ENCODE data around the gene KSR1. TPM values are rescaled to one million over a fixed set of nuclear protein-coding genes. Genes with fewer than 3 reads are reported as not detected.

KSR1 gene
- total and polyA plus RNA-seq, 10 of the 15 experiments (the other 5 are each of a cell fraction or from before 2014, with no cell fraction given), result 0.97 to 66.6 (median 22.9) TPM

DNA sequence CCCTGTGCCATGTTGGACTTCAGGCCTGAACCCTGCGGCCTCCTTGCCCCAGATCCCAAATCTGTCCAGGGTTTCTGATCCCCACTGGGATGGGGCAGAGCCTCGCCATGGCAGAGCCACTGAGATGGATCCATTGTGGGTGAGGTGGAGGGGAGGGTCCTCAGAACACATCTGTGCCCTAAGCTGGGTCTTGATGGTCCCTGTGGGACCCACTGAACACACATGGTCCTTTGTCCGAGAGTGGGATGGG lies 38.0 kb upstream of the KSR1 start:
- Histone ChIP-seq H4K20me1 (ENCODE audit: control insufficient read depth, insufficient read depth) (no peaks in the 10 kb centered on the region), H3K9ac (ENCODE audit: control insufficient read depth, insufficient read depth, low read length) (no peak overlapping the region), H3K27me3 (replicated peaks in 1 of 2; ENCODE audit: control insufficient read depth in 2 of 2, insufficient read depth in 2 of 2, low read length in 1 of 2) (no peaks in the 10 kb centered on the region; a peak in 1 of 4 replicates), H3K4me2 (ENCODE audit: control insufficient read depth, insufficient read depth) (no peak overlapping the region), H3K4me3 (no peak overlapping the region), H3K27ac (ENCODE audit: control insufficient read depth, insufficient read depth) (no peak overlapping the region), H3K36me3 (ENCODE audit: control insufficient read depth in 2 of 2, insufficient read depth in 2 of 2, low read length in 1 of 2) (no peaks in the 10 kb centered on the region), H3K4me1 (ENCODE audit: control insufficient read depth, insufficient read depth, low read length) (peaks cover 11% of the 10 kb centered on the region), H3K9me3 (replicated peaks; ENCODE audit: control insufficient read depth, insufficient read depth, low read length) (no peaks in the 10 kb centered on the region; the same call in 2 of the 3 replicates), H2AFZ (ENCODE audit: control insufficient read depth, low read depth, low read length) (no peak overlapping the region), H3K79me2 (ENCODE audit: control insufficient read depth, insufficient read depth, low read length) (no peaks in the 10 kb centered on the region)
- WGBS (ENCODE audit: insufficient coverage, insufficient replicate concordance, low lambda C conversion rate, missing lambda C conversion rate), result 11% methylated on average over 3 of the region's 3 CpGs
- POLR2A ChIA-PET, result no interaction called here
- BruUV-seq (replicated peaks), result no TSS peak
- intact Hi-C loops (cut with micrococcal nuclease; ENCODE audit: unreplicated experiment), result no loop called here
- RAD21 ChIA-PET (ENCODE audit: unreplicated experiment), result no interaction called here
- DNase-seq (ENCODE audit: low read depth, low spot score) (no peak), FAIRE-seq (no peak), ATAC-seq (no peak)
- SMC1A ChIA-PET (ENCODE audit: uncharacterized antibody, unreplicated experiment), result no interaction called here
- TF ChIP-seq, protein P1, sequence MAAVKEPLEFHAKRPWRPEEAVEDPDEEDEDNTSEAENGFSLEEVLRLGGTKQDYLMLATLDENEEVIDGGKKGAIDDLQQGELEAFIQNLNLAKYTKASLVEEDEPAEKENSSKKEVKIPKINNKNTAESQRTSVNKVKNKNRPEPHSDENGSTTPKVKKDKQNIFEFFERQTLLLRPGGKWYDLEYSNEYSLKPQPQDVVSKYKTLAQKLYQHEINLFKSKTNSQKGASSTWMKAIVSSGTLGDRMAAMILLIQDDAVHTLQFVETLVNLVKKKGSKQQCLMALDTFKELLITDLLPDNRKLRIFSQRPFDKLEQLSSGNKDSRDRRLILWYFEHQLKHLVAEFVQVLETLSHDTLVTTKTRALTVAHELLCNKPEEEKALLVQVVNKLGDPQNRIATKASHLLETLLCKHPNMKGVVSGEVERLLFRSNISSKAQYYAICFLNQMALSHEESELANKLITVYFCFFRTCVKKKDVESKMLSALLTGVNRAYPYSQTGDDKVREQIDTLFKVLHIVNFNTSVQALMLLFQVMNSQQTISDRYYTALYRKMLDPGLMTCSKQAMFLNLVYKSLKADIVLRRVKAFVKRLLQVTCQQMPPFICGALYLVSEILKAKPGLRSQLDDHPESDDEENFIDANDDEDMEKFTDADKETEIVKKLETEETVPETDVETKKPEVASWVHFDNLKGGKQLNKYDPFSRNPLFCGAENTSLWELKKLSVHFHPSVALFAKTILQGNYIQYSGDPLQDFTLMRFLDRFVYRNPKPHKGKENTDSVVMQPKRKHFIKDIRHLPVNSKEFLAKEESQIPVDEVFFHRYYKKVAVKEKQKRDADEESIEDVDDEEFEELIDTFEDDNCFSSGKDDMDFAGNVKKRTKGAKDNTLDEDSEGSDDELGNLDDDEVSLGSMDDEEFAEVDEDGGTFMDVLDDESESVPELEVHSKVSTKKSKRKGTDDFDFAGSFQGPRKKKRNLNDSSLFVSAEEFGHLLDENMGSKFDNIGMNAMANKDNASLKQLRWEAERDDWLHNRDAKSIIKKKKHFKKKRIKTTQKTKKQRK (IDR thresholded peaks at IDR 0.05; ENCODE audit: low read depth, low read length), result no peak
- TF ChIP-seq TCF12 (IDR thresholded peaks at IDR 0.05; ENCODE audit: low read depth, low read length) (no peak), HCFC1 (IDR thresholded peaks at IDR 0.05; ENCODE audit: low read length) (no peak), ZNF274 (IDR thresholded peaks at IDR 0.05; ENCODE audit: insufficient read depth, insufficient read length) (no peak), CHD2 (IDR thresholded peaks at IDR 0.05; ENCODE audit: borderline replicate concordance, low read depth, low read length) (no peak), RAD51 (IDR thresholded peaks at IDR 0.05) (no peak), ETV6 (conservative IDR thresholded peaks at IDR 0.05 in 1 of 2, IDR thresholded peaks at IDR 0.05 in 1 of 2; ENCODE audit: borderline replicate concordance in 1 of 2, low read depth in 1 of 2) (no peak), MXI1 (IDR thresholded peaks at IDR 0.05; ENCODE audit: low read depth, low read length) (no peak), POLR2AphosphoS5 (IDR thresholded peaks at IDR 0.05; ENCODE audit: low read length) (no peak), FOS (IDR thresholded peaks at IDR 0.05; ENCODE audit: borderline replicate concordance, extremely low read depth, insufficient read length) (no peak)
- TF ChIP-seq, protein P2, sequence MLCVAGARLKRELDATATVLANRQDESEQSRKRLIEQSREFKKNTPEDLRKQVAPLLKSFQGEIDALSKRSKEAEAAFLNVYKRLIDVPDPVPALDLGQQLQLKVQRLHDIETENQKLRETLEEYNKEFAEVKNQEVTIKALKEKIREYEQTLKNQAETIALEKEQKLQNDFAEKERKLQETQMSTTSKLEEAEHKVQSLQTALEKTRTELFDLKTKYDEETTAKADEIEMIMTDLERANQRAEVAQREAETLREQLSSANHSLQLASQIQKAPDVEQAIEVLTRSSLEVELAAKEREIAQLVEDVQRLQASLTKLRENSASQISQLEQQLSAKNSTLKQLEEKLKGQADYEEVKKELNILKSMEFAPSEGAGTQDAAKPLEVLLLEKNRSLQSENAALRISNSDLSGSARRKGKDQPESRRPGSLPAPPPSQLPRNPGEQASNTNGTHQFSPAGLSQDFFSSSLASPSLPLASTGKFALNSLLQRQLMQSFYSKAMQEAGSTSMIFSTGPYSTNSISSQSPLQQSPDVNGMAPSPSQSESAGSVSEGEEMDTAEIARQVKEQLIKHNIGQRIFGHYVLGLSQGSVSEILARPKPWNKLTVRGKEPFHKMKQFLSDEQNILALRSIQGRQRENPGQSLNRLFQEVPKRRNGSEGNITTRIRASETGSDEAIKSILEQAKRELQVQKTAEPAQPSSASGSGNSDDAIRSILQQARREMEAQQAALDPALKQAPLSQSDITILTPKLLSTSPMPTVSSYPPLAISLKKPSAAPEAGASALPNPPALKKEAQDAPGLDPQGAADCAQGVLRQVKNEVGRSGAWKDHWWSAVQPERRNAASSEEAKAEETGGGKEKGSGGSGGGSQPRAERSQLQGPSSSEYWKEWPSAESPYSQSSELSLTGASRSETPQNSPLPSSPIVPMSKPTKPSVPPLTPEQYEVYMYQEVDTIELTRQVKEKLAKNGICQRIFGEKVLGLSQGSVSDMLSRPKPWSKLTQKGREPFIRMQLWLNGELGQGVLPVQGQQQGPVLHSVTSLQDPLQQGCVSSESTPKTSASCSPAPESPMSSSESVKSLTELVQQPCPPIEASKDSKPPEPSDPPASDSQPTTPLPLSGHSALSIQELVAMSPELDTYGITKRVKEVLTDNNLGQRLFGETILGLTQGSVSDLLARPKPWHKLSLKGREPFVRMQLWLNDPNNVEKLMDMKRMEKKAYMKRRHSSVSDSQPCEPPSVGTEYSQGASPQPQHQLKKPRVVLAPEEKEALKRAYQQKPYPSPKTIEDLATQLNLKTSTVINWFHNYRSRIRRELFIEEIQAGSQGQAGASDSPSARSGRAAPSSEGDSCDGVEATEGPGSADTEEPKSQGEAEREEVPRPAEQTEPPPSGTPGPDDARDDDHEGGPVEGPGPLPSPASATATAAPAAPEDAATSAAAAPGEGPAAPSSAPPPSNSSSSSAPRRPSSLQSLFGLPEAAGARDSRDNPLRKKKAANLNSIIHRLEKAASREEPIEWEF (IDR thresholded peaks at IDR 0.05; ENCODE audit: insufficient replicate concordance, low read depth, low read length), result no peak
- TF ChIP-seq, protein P3, sequence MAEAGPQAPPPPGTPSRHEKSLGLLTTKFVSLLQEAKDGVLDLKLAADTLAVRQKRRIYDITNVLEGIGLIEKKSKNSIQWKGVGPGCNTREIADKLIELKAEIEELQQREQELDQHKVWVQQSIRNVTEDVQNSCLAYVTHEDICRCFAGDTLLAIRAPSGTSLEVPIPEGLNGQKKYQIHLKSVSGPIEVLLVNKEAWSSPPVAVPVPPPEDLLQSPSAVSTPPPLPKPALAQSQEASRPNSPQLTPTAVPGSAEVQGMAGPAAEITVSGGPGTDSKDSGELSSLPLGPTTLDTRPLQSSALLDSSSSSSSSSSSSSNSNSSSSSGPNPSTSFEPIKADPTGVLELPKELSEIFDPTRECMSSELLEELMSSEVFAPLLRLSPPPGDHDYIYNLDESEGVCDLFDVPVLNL (IDR thresholded peaks at IDR 0.05; ENCODE audit: low read depth, low read length), result no peak
- in situ Hi-C loops (cut with MboI), result loop anchor here (10.0 kb wide), 1 partner anchor 183 kb away; no protein-coding TSS in a partner anchor
- CTCF ChIA-PET, result no interaction called here

Data from GM12878 (cell line).